Measurements from ENCODE around the gene ALDH4A1.

DNA sequence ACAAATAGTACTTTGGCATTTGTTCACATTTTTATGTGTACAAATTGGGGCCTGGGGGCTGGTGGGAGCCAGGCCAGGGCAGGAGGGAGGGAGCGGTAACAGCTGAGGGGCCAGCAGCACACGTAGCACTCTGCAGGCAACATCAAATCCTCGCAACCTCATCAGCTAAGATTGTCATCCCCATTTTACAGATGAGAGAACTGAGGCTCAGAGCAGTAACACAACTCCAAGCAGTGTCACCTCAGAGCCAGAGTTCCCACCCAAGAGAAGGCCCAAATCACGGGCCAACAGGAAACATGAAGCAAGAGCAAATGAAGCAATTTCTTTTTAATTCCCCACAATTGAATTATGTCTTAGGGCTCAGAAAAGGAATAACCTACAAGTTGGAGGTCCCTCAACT, 40.0 kb upstream of the ALDH4A1 start:
- no peak for TF ChIP-seq EZH2 (IDR thresholded peaks at IDR 0.05; ENCODE audit: low read length, unreplicated experiment)
- no peak for TF ChIP-seq CTCF (conservative IDR thresholded peaks at IDR 0.05; ENCODE audit: low read depth, low read length)
- no peak for TF ChIP-seq EZH2phosphoT487 (IDR thresholded peaks at IDR 0.05; ENCODE audit: borderline replicate concordance, low read length)
